Ovary (tissue), 3 donors: ENCODE data around the gene HOMER2.

ENCODE experiments used
- EP300 ChIP-seq: sonication (generic); formaldehyde crosslinking; IDR thresholded peaks from one replicate; pipeline ENCODE4 v1.6.1; 2017; ENCODE audit warnings: antibody characterized with exemption
- POLR2A ChIP-seq: fragments of 450-650 bp; IDR thresholded peaks from one replicate; pipeline ENCODE4 v1.6.1; 2017; ENCODE audit warnings: antibody characterized with exemption, mild to moderate bottlenecking, moderate library complexity
- TF ChIP-seq, protein P1 (sequence below), 3 donors: fragments of 450-650 bp in 2 of 3; fragments of 200-600 bp in 1 of 3; IDR thresholded peaks; one replicate each; pipeline versions ENCODE4 v1.5.1 to v1.8.0; 2016 to 2022; ENCODE audit warnings: antibody characterized with exemption in 3 of 3, mild to moderate bottlenecking in 1 of 3
- donor health status: DM: no; HTN: no; CAD: no.

DNA sequence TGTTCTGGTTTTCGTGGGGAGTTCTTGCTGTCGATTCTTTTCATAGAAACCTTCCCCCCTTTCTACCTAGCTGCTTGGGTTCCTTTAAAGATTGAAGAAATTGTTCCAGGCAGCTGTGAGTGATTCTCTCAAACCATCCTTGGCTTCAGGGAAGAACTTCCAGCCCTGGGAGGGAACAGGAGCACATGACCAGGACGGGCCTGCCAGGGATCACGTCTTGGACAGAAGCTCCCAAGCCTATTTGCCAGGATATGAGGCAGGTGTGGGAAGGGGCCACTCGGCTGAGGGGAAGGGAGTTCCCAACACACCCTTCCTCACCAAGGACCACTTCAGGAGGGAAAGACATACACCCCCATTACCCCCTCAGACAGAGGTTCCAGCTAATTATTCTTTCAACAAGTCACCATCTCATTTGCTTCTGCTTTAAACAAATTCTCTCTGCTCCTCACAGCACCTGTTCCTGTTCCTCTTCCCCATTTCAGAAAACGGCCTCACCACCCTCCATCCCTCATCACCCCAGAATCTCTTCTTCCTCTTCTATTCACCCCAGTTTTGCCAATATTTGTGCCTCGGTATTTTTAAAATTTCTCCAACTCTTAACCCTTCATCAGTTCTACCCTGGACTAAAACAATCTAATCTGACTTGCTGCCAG is 80.6 kb downstream of the HOMER2 start:
- TF ChIP-seq POLR2A (no peak), EP300 (no peak)
- TF ChIP-seq, protein P1, sequence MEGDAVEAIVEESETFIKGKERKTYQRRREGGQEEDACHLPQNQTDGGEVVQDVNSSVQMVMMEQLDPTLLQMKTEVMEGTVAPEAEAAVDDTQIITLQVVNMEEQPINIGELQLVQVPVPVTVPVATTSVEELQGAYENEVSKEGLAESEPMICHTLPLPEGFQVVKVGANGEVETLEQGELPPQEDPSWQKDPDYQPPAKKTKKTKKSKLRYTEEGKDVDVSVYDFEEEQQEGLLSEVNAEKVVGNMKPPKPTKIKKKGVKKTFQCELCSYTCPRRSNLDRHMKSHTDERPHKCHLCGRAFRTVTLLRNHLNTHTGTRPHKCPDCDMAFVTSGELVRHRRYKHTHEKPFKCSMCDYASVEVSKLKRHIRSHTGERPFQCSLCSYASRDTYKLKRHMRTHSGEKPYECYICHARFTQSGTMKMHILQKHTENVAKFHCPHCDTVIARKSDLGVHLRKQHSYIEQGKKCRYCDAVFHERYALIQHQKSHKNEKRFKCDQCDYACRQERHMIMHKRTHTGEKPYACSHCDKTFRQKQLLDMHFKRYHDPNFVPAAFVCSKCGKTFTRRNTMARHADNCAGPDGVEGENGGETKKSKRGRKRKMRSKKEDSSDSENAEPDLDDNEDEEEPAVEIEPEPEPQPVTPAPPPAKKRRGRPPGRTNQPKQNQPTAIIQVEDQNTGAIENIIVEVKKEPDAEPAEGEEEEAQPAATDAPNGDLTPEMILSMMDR (IDR thresholded peaks at IDR 0.05), result no peak
